Peyer's patch (tissue), 4 donors: ENCODE results near the gene LYPD6B. TPM values are rescaled to one million over a fixed set of nuclear protein-coding genes. Genes with fewer than 3 reads are reported as not detected.

Experiments
- DNase-seq, 3 donors: peaks; one replicate each; pipeline ENCODE4 v3.0.0-alpha.2; 2017 to 2019
- H3K27ac ChIP-seq, 4 donors: fragments of 200-600 bp; sonication (generic); one replicate each; pipeline ENCODE4 v1.5.1; 2016 to 2019
- H3K27me3 ChIP-seq, 2 donors: fragments of 200-600 bp; sonication (generic); one replicate each; pipeline ENCODE4 v1.5.1; 2019
- H3K36me3 ChIP-seq, 3 donors: fragments of 200-600 bp; sonication (generic); one replicate each; pipeline ENCODE4 v1.5.1; 2016 to 2019
- H3K4me1 ChIP-seq, 4 donors: fragments of 200-600 bp; sonication (generic); one replicate each; pipeline ENCODE4 v1.5.1; 2016 to 2019
- H3K4me3 ChIP-seq, 4 donors: fragments of 200-600 bp; sonication (generic); 1 replicate in 3 of 4; 2 replicates in 1 of 4; pipeline ENCODE4 v1.5.1; 2016 to 2019; ENCODE audit warnings: mild to moderate bottlenecking in 1 of 4
- H3K9me3 ChIP-seq, 4 donors: fragments of 200-600 bp; sonication (generic); one replicate each; pipeline ENCODE4 v1.5.1; 2016 to 2019; ENCODE audit warnings: mild to moderate bottlenecking in 1 of 4
- CTCF ChIP-seq, 6 experiments: fragments of 450-650 bp in 4 of 6; fragments of 200-600 bp in 2 of 6; sonication (generic) in 1 of 6; IDR thresholded peaks; one replicate each; pipeline ENCODE4 v1.5.1; 2017 to 2019; ENCODE audit warnings: antibody characterized with exemption in 6 of 6, mild to moderate bottlenecking in 3 of 6, moderate library complexity in 1 of 6
- POLR2A ChIP-seq, 2 donors: fragments of 450-650 bp; IDR thresholded peaks; one replicate each; pipeline ENCODE4 v1.5.1; 2017; ENCODE audit warnings: antibody characterized with exemption in 2 of 2, mild to moderate bottlenecking in 2 of 2, moderate library complexity in 2 of 2
- total RNA-seq, 4 donors: library from RNA; depleted of rRNA; stranded (reverse); fragments of >200 nt; gene quantifications; one replicate each; pipeline ENCODE4 v1.1.0, GENCODE V29; 2016

LYPD6B gene
- total RNA-seq, 4 donors from 2014 or later: 2.0 to 4.4 (median 3.7) TPM; not detected in 1

DNA sequence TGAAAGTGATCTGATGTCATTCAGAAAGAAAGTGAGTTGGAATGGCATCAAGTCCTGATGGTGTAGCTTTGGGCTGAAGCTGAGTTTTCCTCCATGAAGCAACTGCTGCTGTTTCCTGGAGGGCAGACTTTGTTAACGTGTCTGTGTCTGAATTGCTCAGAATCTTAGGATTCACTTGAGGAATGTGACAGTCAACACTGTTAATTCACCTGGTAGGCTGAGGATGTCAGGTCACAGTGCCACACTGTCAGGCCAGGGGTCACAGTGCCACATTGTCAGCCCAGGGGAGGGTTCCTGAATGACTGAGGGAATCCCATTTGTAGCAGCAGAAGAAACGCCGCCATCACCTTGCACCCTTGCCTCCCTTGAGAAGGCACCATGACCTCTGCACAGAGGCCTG lies 39.4 kb downstream of the LYPD6B start:
- no peak for TF ChIP-seq POLR2A (IDR thresholded peaks at IDR 0.05)
- TF ChIP-seq CTCF (IDR thresholded peaks at IDR 0.05): no peak
- H3K27ac ChIP-seq: no peak overlapping the region
- no peak for DNase-seq

GRCh38 chr2:149080099-149080498 lies 41.6 kb downstream of the LYPD6B start:
- TF ChIP-seq POLR2A (IDR thresholded peaks at IDR 0.05): no peak
- TF ChIP-seq CTCF (IDR thresholded peaks at IDR 0.05): no peak
- Histone ChIP-seq H3K36me3 (no peaks in the 10 kb centered on the region), H3K9me3 (no peaks in the 10 kb centered on the region), H3K27ac (no peak overlapping the region), H3K27me3 (no peaks in the 10 kb centered on the region), H3K4me1 (no peaks in the 10 kb centered on the region), H3K4me3 (no peak overlapping the region)
- no peak for DNase-seq

More for the DNA sequence above, 39.4 kb downstream of the LYPD6B start:
- Histone ChIP-seq H3K4me3 (no peak overlapping the region), H3K4me1 (no peaks in the 10 kb centered on the region), H3K36me3 (no peaks in the 10 kb centered on the region), H3K27me3 (no peaks in the 10 kb centered on the region), H3K9me3 (no peaks in the 10 kb centered on the region)

- Histone ChIP-seq H3K36me3 (no peaks in the 10 kb centered on the region), H3K4me3 (no peak overlapping the region), H3K9me3 (no peaks in the 10 kb centered on the region), H3K4me1 (no peaks in the 10 kb centered on the region), H3K27ac (no peak overlapping the region), H3K27me3 (no peaks in the 10 kb centered on the region)
- no peak for DNase-seq
- TF ChIP-seq POLR2A (IDR thresholded peaks at IDR 0.05): no peak
- TF ChIP-seq CTCF (IDR thresholded peaks at IDR 0.05): no peak
Observed at GRCh38 chr2:149080971-149081370, 42.5 kb downstream of the LYPD6B start.

GRCh38 chr2:149082079-149082478 lies 43.6 kb downstream of the LYPD6B start:
- no peaks in the 10 kb centered on the region for H3K9me3 ChIP-seq
- no peaks in the 10 kb centered on the region for H3K4me1 ChIP-seq
- TF ChIP-seq CTCF (IDR thresholded peaks at IDR 0.05): no peak
- TF ChIP-seq POLR2A (IDR thresholded peaks at IDR 0.05): no peak
- no peaks in the 10 kb centered on the region for H3K27me3 ChIP-seq
- no peak for DNase-seq
- no peak overlapping the region for H3K4me3 ChIP-seq
- no peaks in the 10 kb centered on the region for H3K36me3 ChIP-seq
- no peak overlapping the region for H3K27ac ChIP-seq

DNA sequence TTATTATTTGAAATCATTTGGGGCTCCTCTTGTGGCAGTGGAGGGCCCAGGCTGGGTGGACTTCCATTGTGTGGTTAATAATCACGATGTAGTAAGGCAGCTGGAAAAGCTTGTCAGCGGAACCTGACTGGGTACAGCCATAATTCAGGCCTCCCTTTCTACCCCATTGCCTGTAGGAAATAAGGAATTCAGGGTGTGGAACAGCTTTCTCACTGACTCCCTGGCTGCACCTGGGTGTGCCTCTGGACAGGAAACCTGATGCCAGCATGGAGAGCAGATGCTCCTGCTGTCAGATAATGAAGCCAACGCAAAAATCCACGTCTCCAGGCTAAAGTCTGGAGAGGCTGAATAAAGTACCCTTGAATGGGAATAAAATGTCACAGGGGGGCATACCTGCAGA lies 44.2 kb downstream of the LYPD6B start:
- H3K4me3 ChIP-seq: no peak overlapping the region
- TF ChIP-seq CTCF (IDR thresholded peaks at IDR 0.05) (no peak), POLR2A (IDR thresholded peaks at IDR 0.05) (no peak)

More for the DNA sequence above, 44.2 kb downstream of the LYPD6B start:
- Histone ChIP-seq H3K36me3 (no peaks in the 10 kb centered on the region), H3K27me3 (no peaks in the 10 kb centered on the region), H3K9me3 (no peaks in the 10 kb centered on the region), H3K27ac (no peak overlapping the region), H3K4me1 (no peaks in the 10 kb centered on the region)
- DNase-seq: no peak
